Liver (tissue), 9 donors: ENCODE measurements around the gene PXYLP1. TPM values are rescaled to one million over a fixed set of nuclear protein-coding genes. Genes with fewer than 3 reads are reported as not detected.

ENCODE experiments used
- DNase-seq: peaks from one replicate; pipeline ENCODE4 v3.0.0-alpha.2; 2017; ENCODE audit warnings: low spot score
- H3K27ac ChIP-seq, 2 donors: one replicate each; pipeline ENCODE4 v1.7.0; 2013; ENCODE audit warnings: inconsistent platforms in 2 of 2, low read length in 2 of 2, control low read depth in 1 of 2, low read depth in 1 of 2, mild to moderate bottlenecking in 1 of 2
- H3K27me3 ChIP-seq, 4 donors: one replicate each; pipeline versions ENCODE4 v1.6.1 to v1.7.0; 2013; ENCODE audit warnings: low read length in 3 of 4, inconsistent platforms in 1 of 4, mild to moderate bottlenecking in 1 of 4, moderate library complexity in 1 of 4; ENCODE audit not compliant: control insufficient read depth in 4 of 4, insufficient read depth in 4 of 4
- H3K36me3 ChIP-seq, 4 donors: one replicate each; pipeline versions ENCODE4 v1.6.1 to v1.7.0; 2013; ENCODE audit warnings: low read length in 3 of 4, mild to moderate bottlenecking in 3 of 4, low read depth in 1 of 4, moderate library complexity in 1 of 4; ENCODE audit not compliant: control insufficient read depth in 4 of 4, insufficient read depth in 3 of 4
- H3K4me1 ChIP-seq, 4 donors: one replicate each; pipeline versions ENCODE4 v1.6.1 to v1.7.0; 2013; ENCODE audit warnings: low read length in 3 of 4, mild to moderate bottlenecking in 3 of 4, moderate library complexity in 1 of 4; ENCODE audit not compliant: control insufficient read depth in 4 of 4, insufficient read depth in 4 of 4
- H3K4me3 ChIP-seq, 3 donors: one replicate each; pipeline versions ENCODE4 v1.6.1 to v1.7.0; 2013; ENCODE audit warnings: low read length in 3 of 3, control low read depth in 1 of 3, low read depth in 1 of 3, mild to moderate bottlenecking in 1 of 3
- H3K9ac ChIP-seq, 2 donors: one replicate each; pipeline ENCODE4 v1.7.0; 2013; ENCODE audit warnings: low read length in 2 of 2, mild to moderate bottlenecking in 2 of 2, moderate library complexity in 2 of 2, control low read depth in 1 of 2, low read depth in 1 of 2
- H3K9me3 ChIP-seq, 4 donors: one replicate each; pipeline versions ENCODE4 v1.6.1 to v1.7.0; 2013; ENCODE audit warnings: low read length in 3 of 4; ENCODE audit not compliant: control insufficient read depth in 4 of 4
- ATF3 ChIP-seq: IDR thresholded peaks from 2 replicates; pipeline ENCODE4 v1.6.1; 2016; ENCODE audit warnings: antibody characterized with exemption
- CTCF ChIP-seq: fragments of 150-350 bp; IDR thresholded peaks from 2 replicates; pipeline ENCODE4 v1.5.1; 2017; ENCODE audit warnings: improper control_type of control experiment, low read depth, low read length; ENCODE audit not compliant: missing input control
- EGR1 ChIP-seq, 2 donors: IDR thresholded peaks; 2 replicates each; pipeline ENCODE4 v1.6.1; 2016 to 2018; ENCODE audit warnings: antibody characterized with exemption in 2 of 2, low read depth in 2 of 2
- FOXA1 ChIP-seq: IDR thresholded peaks from 2 replicates; pipeline ENCODE4 v1.6.1; 2016; ENCODE audit warnings: antibody characterized with exemption
- FOXA2 ChIP-seq: IDR thresholded peaks from 2 replicates; pipeline ENCODE4 v1.6.1; 2016; ENCODE audit warnings: antibody characterized with exemption
- GABPA ChIP-seq, 2 donors: IDR thresholded peaks in 1 of 2; conservative IDR thresholded peaks in 1 of 2; 2 replicates each; pipeline ENCODE4 v1.6.1; 2016; ENCODE audit warnings: antibody characterized with exemption in 2 of 2, mild to moderate bottlenecking in 1 of 2, moderate library complexity in 1 of 2
- HNF4A ChIP-seq, 2 donors: conservative IDR thresholded peaks; 2 replicates each; pipeline ENCODE4 v1.6.1; 2016; ENCODE audit warnings: antibody characterized with exemption in 2 of 2, mild to moderate bottlenecking in 2 of 2
- HNF4G ChIP-seq: IDR thresholded peaks from 2 replicates; pipeline ENCODE4 v1.6.1; 2016; ENCODE audit warnings: antibody characterized with exemption
- JUND ChIP-seq, 2 donors: IDR thresholded peaks; 2 replicates each; pipeline ENCODE4 v1.6.1; 2016; ENCODE audit warnings: antibody characterized with exemption in 2 of 2
- NR2F2 ChIP-seq: IDR thresholded peaks from 2 replicates; pipeline ENCODE4 v1.6.1; 2016; ENCODE audit warnings: antibody characterized with exemption
- RAD21 ChIP-seq, 2 donors: IDR thresholded peaks; 2 replicates each; pipeline ENCODE4 v1.6.1; 2016; ENCODE audit warnings: antibody characterized with exemption in 2 of 2, mild to moderate bottlenecking in 2 of 2
- REST ChIP-seq: IDR thresholded peaks from 2 replicates; pipeline ENCODE4 v1.6.1; 2016; ENCODE audit warnings: antibody characterized with exemption, mild to moderate bottlenecking
- RXRA ChIP-seq, 2 donors: IDR thresholded peaks; 2 replicates each; pipeline ENCODE4 v1.6.1; 2017 to 2018; ENCODE audit warnings: antibody characterized with exemption in 2 of 2, mild to moderate bottlenecking in 1 of 2
- SP1 ChIP-seq: IDR thresholded peaks from 2 replicates; pipeline ENCODE4 v1.6.1; 2018; ENCODE audit warnings: antibody characterized with exemption, mild to moderate bottlenecking
- TAF1 ChIP-seq: conservative IDR thresholded peaks from 2 replicates; pipeline ENCODE4 v1.6.1; 2016; ENCODE audit warnings: antibody characterized with exemption, mild to moderate bottlenecking
- YY1 ChIP-seq: IDR thresholded peaks from 2 replicates; pipeline ENCODE4 v1.6.1; 2016; ENCODE audit warnings: antibody characterized with exemption, mild to moderate bottlenecking
- WGBS: extraction: QIAGEN DNeasy Blood & Tissue Kit; methylation state at CpG from one replicate; pipeline ENCODE4 v1.1.7; 2013; 5-methylcytosine and 5-hydroxymethylcytosine counted together
- polyA plus RNA-seq, 2 donors: library from polyadenylated mRNA; stranded (reverse) in 1 of 2; unstranded in 1 of 2; fragments of 200-250 nt in 1 of 2; fragments of >200 nt in 1 of 2; fragmentation: Nextera tagmentation in 1 of 2; extraction: Ambion mirVana in 1 of 2; gene quantifications; one replicate each; pipeline versions ENCODE4 v1.2.1 to v1.2.3, GENCODE V29; 2013 to 2015
- total RNA-seq, 2 donors: library from RNA; depleted of rRNA; stranded (reverse); fragments of >200 nt; gene quantifications; one replicate each; pipeline ENCODE4 v1.2.3, GENCODE V29; 2014
- TF ChIP-seq, protein P1 (sequence below): IDR thresholded peaks from 2 replicates; pipeline ENCODE4 v1.6.1; 2016; ENCODE audit warnings: antibody characterized with exemption
- TF ChIP-seq, protein P2 (sequence below): IDR thresholded peaks from 2 replicates; pipeline ENCODE4 v1.6.1; 2016; ENCODE audit warnings: antibody characterized with exemption
- donor health status: healthy.
- donor health status: healthy.
- donor health status: healthy.
- donor health status: healthy.
- donor health status: healthy.

PXYLP1 gene
- total and polyA plus RNA-seq, 4 donors, result 1.1 to 5.3 (median 3.1) TPM

DNA sequence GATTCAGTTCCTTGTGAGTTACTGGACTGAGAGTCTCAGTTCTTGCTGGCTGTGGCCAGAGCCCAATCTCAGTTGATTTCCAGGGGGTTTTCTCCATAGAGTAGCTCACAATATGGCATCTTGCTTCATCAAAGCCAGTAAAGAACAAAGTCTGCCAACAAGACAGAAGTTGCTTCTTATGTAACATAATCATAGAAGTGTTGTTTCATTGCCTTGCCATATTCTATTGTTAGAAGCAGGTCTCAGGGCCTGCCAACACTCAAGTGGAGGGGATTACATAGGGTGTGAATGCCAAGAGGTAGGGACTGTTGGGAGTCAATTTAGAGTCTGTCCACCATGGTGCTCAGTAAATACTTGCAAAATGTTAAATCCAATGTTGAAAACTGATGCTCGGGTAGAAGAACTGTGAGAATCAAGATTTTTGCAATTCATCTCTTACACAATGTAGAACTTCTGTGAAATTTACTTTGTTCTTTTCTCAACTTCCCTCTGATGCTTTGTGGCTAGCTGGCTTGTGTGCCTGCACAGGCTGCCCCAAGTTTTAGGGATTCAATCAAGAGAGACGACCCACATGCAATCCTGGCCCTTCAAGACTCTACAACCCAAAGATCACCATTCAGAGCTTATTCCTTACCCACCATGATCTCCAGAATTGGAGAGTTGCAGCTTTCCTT, 13.3 kb upstream of the PXYLP1 start:
- no peak for DNase-seq
- 42% methylated on average over 2 of the region's 2 CpGs for WGBS
- no peaks in the 10 kb centered on the region for H3K36me3 ChIP-seq
- H3K27ac ChIP-seq, result no peak overlapping the region
- TF ChIP-seq FOXA2 (no peak), ATF3 (no peak), TAF1 (no peak), REST (no peak), SP1 (no peak), CTCF (no peak), EGR1 (IDR thresholded peaks at IDR 0.05; ENCODE audit: low read depth in 2 of 2) (no peak), RXRA (IDR thresholded peaks at IDR 0.05) (no peak), JUND (IDR thresholded peaks at IDR 0.05) (no peak), HNF4A (conservative IDR thresholded peaks at IDR 0.05) (no peak), YY1 (no peak), RAD21 (IDR thresholded peaks at IDR 0.05) (no peak), HNF4G (no peak), GABPA (IDR thresholded peaks at IDR 0.05 in 1 of 2, conservative IDR thresholded peaks at IDR 0.05 in 1 of 2) (no peak), NR2F2 (no peak), FOXA1 (no peak)
- TF ChIP-seq, protein P1, sequence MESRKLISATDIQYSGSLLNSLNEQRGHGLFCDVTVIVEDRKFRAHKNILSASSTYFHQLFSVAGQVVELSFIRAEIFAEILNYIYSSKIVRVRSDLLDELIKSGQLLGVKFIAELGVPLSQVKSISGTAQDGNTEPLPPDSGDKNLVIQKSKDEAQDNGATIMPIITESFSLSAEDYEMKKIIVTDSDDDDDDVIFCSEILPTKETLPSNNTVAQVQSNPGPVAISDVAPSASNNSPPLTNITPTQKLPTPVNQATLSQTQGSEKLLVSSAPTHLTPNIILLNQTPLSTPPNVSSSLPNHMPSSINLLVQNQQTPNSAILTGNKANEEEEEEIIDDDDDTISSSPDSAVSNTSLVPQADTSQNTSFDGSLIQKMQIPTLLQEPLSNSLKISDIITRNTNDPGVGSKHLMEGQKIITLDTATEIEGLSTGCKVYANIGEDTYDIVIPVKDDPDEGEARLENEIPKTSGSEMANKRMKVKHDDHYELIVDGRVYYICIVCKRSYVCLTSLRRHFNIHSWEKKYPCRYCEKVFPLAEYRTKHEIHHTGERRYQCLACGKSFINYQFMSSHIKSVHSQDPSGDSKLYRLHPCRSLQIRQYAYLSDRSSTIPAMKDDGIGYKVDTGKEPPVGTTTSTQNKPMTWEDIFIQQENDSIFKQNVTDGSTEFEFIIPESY, result no peak
- TF ChIP-seq, protein P2, sequence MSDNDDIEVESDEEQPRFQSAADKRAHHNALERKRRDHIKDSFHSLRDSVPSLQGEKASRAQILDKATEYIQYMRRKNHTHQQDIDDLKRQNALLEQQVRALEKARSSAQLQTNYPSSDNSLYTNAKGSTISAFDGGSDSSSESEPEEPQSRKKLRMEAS, result no peak
- H3K9me3 ChIP-seq, result peaks cover 0 to 3% (median 0%) of the 10 kb centered on the region in 4 donors
- H3K4me1 ChIP-seq, result no peaks in the 10 kb centered on the region
- no peak overlapping the region for H3K4me3 ChIP-seq
- no peaks in the 10 kb centered on the region for H3K27me3 ChIP-seq
- H3K9ac ChIP-seq, result no peak overlapping the region
